Osteoblast (primary cell): ENCODE data around the gene NKRF. TPM values are rescaled to one million over a fixed set of nuclear protein-coding genes. Genes with fewer than 3 reads are reported as not detected.
"Not testable (repeated sequence)": the region's sequence is repeated elsewhere in the genome, so short reads cannot be mapped to it uniquely, and the experiment has no call there.

Source experiments
- DNase-seq: peaks from one replicate; pipeline ENCODE4 v3.0.0; 2011; ENCODE audit warnings: low spot score, mixed read lengths; ENCODE audit not compliant: insufficient read length; ENCODE audit errors: missing footprints
- H2AFZ ChIP-seq: 2 replicates; pipeline ENCODE4 v1.6.0; 2011; ENCODE audit warnings: mild to moderate bottlenecking, low read length
- H3K27ac ChIP-seq: 2 replicates; pipeline ENCODE4 v1.5.1; 2011; ENCODE audit warnings: mild to moderate bottlenecking, low read depth, low read length, moderate library complexity
- H3K27me3 ChIP-seq: 2 replicates; pipeline ENCODE4 v1.6.0; 2012; ENCODE audit warnings: mild to moderate bottlenecking, control low read depth, inconsistent platforms, low read length, moderate library complexity; ENCODE audit not compliant: insufficient read depth
- H3K36me3 ChIP-seq: 2 replicates; pipeline ENCODE4 v1.5.1; 2011; ENCODE audit warnings: mild to moderate bottlenecking, low read length, control low read depth, moderate library complexity; ENCODE audit not compliant: insufficient read depth
- H3K4me1 ChIP-seq: 2 replicates; pipeline ENCODE4 v1.5.1; 2011; ENCODE audit warnings: mild to moderate bottlenecking, low read length, control low read depth, moderate library complexity; ENCODE audit not compliant: insufficient read depth
- H3K4me2 ChIP-seq: 2 replicates; pipeline ENCODE4 v1.6.0; 2011; ENCODE audit warnings: mild to moderate bottlenecking, low read length; ENCODE audit not compliant: insufficient read depth
- H3K4me3 ChIP-seq: fragments of 200-600 bp; sonication (generic); 3 replicates; pipeline ENCODE4 v1.5.1; 2012; ENCODE audit warnings: mild to moderate bottlenecking, low read length, inconsistent platforms; ENCODE audit not compliant: insufficient read depth
- H3K79me2 ChIP-seq: 2 replicates; pipeline ENCODE4 v1.6.0; 2012; ENCODE audit warnings: mild to moderate bottlenecking, low read length, control low read depth, inconsistent platforms; ENCODE audit not compliant: insufficient read depth
- H3K9me3 ChIP-seq: 2 replicates; pipeline ENCODE4 v1.5.1; 2011; ENCODE audit warnings: low read depth, low read length, control low read depth
- H4K20me1 ChIP-seq: 2 replicates; pipeline ENCODE4 v1.6.0; 2012; ENCODE audit warnings: mild to moderate bottlenecking, low read length, control low read depth; ENCODE audit not compliant: insufficient read depth
- total RNA-seq: library from RNA; depleted of rRNA; stranded (reverse); fragments of >200 nt; gene quantifications from 2 replicates; pipeline ENCODE4 v1.2.3, GENCODE V29; 2012
- TF ChIP-seq, protein P1 (sequence below): IDR thresholded peaks from 2 replicates; pipeline ENCODE4 v1.5.1; 2011; ENCODE audit warnings: mild to moderate bottlenecking, low read depth, low read length, moderate library complexity; ENCODE audit errors: extremely low read depth

Gene NKRF
- total RNA-seq, 1 donor: 5.1 TPM

DNA sequence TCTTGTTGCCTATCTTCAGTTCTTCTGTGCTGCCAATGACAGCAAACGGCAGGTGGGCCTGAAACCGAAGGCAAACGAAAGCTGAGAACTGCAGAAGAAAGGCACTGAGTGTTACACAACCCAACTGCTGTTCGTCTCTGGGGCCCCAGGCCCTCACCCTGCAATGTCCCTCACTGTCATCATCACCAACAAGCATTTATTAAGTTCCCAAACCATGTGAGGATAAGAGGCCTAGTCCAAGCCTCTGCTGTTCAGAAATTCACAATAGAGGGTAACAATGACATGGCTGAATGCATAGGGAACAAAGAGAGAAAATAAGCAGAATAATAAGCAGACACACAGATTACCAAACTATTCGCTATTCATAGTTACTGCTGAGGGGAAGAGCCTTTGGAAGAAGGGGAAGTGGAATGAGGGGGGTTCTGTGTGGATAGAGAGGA lies 34.5 kb upstream of the NKRF start:
- no peak for DNase-seq
- H3K4me2 ChIP-seq: no peak overlapping the region

DNA sequence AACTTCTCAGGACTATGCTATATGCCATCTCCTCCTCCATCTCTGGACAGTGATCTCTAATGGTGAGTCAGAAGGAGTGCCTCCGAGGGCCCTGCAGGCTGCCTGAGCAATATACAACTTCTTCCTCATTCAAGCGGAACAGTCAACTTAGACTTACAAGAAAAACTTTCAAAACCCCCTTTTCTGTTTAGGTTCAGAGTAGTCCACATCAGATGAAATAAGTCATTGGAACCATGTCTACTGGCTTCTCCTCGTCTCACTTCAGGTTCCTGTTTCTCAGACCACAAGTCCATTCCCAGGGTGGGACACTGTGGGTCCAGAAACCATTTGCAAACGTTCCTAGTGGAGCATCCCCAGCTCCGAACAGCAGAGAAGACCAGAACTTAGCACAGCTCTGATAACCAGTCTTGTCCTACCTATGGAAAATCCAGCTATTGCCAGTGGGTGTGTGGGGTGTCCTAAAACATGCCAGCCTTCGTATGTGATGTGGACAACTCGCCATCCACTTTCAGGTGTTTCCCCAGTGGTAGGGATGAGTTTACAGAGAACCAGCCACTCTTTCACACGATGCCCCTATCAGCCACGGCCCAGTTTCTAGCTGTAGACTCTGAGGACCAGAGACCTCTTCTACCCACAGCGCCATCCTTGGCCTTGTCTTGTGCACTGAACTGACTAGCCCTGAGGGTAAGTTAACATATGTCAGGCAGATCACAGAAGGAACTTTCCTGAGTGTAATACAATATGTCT lies 32.7 kb upstream of the NKRF start:
- Histone ChIP-seq H3K4me1 (no peaks in the 10 kb centered on the region), H3K4me3 (no peak overlapping the region), H3K36me3 (no peaks in the 10 kb centered on the region), H3K27ac (no peak overlapping the region), H3K27me3 (no peaks in the 10 kb centered on the region), H3K4me2 (no peak overlapping the region), H3K79me2 (no peaks in the 10 kb centered on the region), H4K20me1 (no peaks in the 10 kb centered on the region), H3K9me3 (no peaks in the 10 kb centered on the region), H2AFZ (no peak overlapping the region)
- DNase-seq: no peak
- TF ChIP-seq, protein P1, sequence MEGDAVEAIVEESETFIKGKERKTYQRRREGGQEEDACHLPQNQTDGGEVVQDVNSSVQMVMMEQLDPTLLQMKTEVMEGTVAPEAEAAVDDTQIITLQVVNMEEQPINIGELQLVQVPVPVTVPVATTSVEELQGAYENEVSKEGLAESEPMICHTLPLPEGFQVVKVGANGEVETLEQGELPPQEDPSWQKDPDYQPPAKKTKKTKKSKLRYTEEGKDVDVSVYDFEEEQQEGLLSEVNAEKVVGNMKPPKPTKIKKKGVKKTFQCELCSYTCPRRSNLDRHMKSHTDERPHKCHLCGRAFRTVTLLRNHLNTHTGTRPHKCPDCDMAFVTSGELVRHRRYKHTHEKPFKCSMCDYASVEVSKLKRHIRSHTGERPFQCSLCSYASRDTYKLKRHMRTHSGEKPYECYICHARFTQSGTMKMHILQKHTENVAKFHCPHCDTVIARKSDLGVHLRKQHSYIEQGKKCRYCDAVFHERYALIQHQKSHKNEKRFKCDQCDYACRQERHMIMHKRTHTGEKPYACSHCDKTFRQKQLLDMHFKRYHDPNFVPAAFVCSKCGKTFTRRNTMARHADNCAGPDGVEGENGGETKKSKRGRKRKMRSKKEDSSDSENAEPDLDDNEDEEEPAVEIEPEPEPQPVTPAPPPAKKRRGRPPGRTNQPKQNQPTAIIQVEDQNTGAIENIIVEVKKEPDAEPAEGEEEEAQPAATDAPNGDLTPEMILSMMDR: no peak

More for the DNA sequence above, 34.5 kb upstream of the NKRF start:
- Histone ChIP-seq H3K27ac (no peak overlapping the region), H3K79me2 (no peaks in the 10 kb centered on the region), H3K36me3 (no peaks in the 10 kb centered on the region), H3K27me3 (no peaks in the 10 kb centered on the region), H3K9me3 (no peaks in the 10 kb centered on the region), H3K4me1 (no peaks in the 10 kb centered on the region), H2AFZ (no peak overlapping the region), H4K20me1 (no peaks in the 10 kb centered on the region), H3K4me3 (no peak overlapping the region)
- TF ChIP-seq, protein P1: no peak

DNA sequence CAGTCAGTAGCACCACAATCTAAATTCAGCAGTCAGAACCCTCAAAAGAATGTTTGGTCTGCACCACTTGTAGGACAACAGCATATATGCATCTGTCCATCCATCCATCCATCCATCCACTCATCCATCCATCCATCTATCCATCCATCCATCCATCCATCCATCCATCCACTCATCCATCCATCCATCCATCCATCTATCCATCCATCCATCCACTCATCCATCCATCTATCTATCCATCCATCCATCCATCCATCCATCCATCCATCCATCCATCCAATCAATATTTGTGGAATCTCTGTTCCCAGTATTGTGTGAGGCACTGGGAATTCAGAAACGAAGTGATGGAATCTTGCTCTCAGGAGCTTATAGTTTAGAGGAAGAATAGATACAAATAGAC lies 31.2 kb upstream of the NKRF start:
- not testable (repeated sequence) for H3K27me3 ChIP-seq, H3K79me2 ChIP-seq, H3K36me3 ChIP-seq, H3K4me2 ChIP-seq, H3K9me3 ChIP-seq, H3K4me1 ChIP-seq, H4K20me1 ChIP-seq, H3K27ac ChIP-seq, H2AFZ ChIP-seq, DNase-seq, H3K4me3 ChIP-seq

DNA sequence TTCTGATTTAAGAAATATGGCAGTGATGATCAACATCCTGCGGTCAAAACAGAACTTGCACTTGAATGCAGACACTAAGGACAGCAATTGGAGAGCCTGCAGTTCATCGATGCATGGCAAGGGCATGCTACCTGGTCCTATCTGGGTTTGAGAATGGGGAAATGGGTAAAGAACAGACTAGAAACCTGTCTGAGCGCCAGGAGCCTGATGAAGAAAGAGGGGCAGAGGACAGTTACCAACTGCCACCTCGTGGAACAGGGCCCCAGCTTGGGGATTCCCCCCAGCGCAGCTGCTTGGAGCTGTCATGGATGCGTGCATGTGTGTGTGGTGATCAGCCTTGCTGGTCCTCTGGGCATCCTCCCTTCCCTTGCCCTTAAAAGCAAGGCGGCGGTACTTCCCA lies 30.2 kb upstream of the NKRF start:
- DNase-seq: no peak
- TF ChIP-seq, protein P1: no peak
- Histone ChIP-seq H3K9me3 (no peaks in the 10 kb centered on the region), H3K79me2 (no peaks in the 10 kb centered on the region), H3K4me2 (no peak overlapping the region), H3K27me3 (no peaks in the 10 kb centered on the region), H3K4me1 (no peaks in the 10 kb centered on the region), H3K27ac (no peak overlapping the region), H3K4me3 (no peak overlapping the region), H2AFZ (no peak overlapping the region), H3K36me3 (no peaks in the 10 kb centered on the region), H4K20me1 (no peaks in the 10 kb centered on the region)
